HG03439 (cell line): Measurements from ENCODE around the gene MAP3K2.

ENCODE experiments used
- ATAC-seq: cut with Tn5 transposase; IDR thresholded peaks from one replicate; pipeline ENCODE4 v1.9.1; 2021; ENCODE audit warnings: mild to moderate bottlenecking, moderate library complexity; ENCODE audit not compliant: unreplicated experiment

The MAP3K2 gene

GRCh38 chr2:127408004-127408806, 20.4 kb upstream of the MAP3K2 start:
- ATAC-seq: peak; percentile 76

- no peak for ATAC-seq
Measured at GRCh38 chr2:127407661-127408003, 19.9 kb upstream of the MAP3K2 start.

- ATAC-seq: no peak
Measured at GRCh38 chr2:127407091-127407490, 19.3 kb upstream of the MAP3K2 start.

- no peak for ATAC-seq
Measured at GRCh38 chr2:127406454-127406853, 18.7 kb upstream of the MAP3K2 start.

- ATAC-seq: no peak
Measured at GRCh38 chr2:127405255-127405610, 17.5 kb upstream of the MAP3K2 start.

GRCh38 chr2:127404466-127405254, 16.9 kb upstream of the MAP3K2 start:
- no peak for ATAC-seq

- ATAC-seq: no peak
Measured at GRCh38 chr2:127403460-127403859, 15.7 kb upstream of the MAP3K2 start.

- no peak for ATAC-seq
Measured at GRCh38 chr2:127401757-127402695, 14.3 kb upstream of the MAP3K2 start.

- ATAC-seq: no peak
Measured at GRCh38 chr2:127400897-127401756, 13.4 kb upstream of the MAP3K2 start.

GRCh38 chr2:127400533-127400896, 12.7 kb upstream of the MAP3K2 start:
- no peak for ATAC-seq

- ATAC-seq: peak; percentile 85
Measured at GRCh38 chr2:127398239-127398590, 10.4 kb upstream of the MAP3K2 start.

GRCh38 chr2:127397568-127398238, 9.9 kb upstream of the MAP3K2 start:
- no peak for ATAC-seq

- ATAC-seq: no peak
Measured at GRCh38 chr2:127394492-127394891, 6.7 kb upstream of the MAP3K2 start.

GRCh38 chr2:127392828-127393578, 5.2 kb upstream of the MAP3K2 start:
- no peak for ATAC-seq

GRCh38 chr2:127392133-127392827, 4.5 kb upstream of the MAP3K2 start:
- ATAC-seq: no peak

GRCh38 chr2:127389778-127390435, 2.1 kb upstream of the MAP3K2 start:
- ATAC-seq: no peak

GRCh38 chr2:127388423-127389164, 819 bp upstream of the MAP3K2 start:
- peak; percentile 12 for ATAC-seq
